Natural killer cell (primary cell): ENCODE data around the gene SMARCD2. TPM values are rescaled to one million over a fixed set of nuclear protein-coding genes. Genes with fewer than 3 reads are reported as not detected.
"Not testable (repeated sequence)": the region's sequence is repeated elsewhere in the genome, so short reads cannot be mapped to it uniquely, and the experiment has no call there.

ENCODE experiments used
- ATAC-seq, 3 donors: fragments of 150-1000 bp in 2 of 3; fragments of 200-7000 bp in 1 of 3; cut with Tn5 transposase; 1 replicate in 1 of 3; 2 replicates in 2 of 3; pipeline ENCODE4 v1.10.0; 2021; ENCODE audit warnings: mild to moderate bottlenecking in 2 of 3, moderate library complexity in 2 of 3
- DNase-seq, 2 donors: peaks; one replicate each; pipeline versions ENCODE4 v3.0.0 to v3.0.0-alpha.2; 2013 to 2021; ENCODE audit warnings: mixed read lengths in 1 of 2
- H3K27ac ChIP-seq: one replicate; pipeline ENCODE4 v1.5.1; 2013; ENCODE audit warnings: mild to moderate bottlenecking, low read length
- H3K27me3 ChIP-seq: one replicate; pipeline ENCODE4 v1.6.1; 2013; ENCODE audit warnings: low read length; ENCODE audit not compliant: control insufficient read depth, insufficient read depth
- H3K36me3 ChIP-seq: one replicate; pipeline ENCODE4 v1.6.1; 2013; ENCODE audit warnings: low read length; ENCODE audit not compliant: control insufficient read depth, insufficient read depth
- H3K4me1 ChIP-seq: one replicate; pipeline ENCODE4 v1.6.1; 2013; ENCODE audit warnings: low read length; ENCODE audit not compliant: control insufficient read depth, insufficient read depth
- H3K4me3 ChIP-seq: one replicate; pipeline ENCODE4 v1.5.1; 2013; ENCODE audit warnings: low read length
- H3K9me3 ChIP-seq: one replicate; pipeline ENCODE4 v1.6.1; 2013; ENCODE audit warnings: low read length; ENCODE audit not compliant: control insufficient read depth, insufficient read depth
- H3K27ac Mint-ChIP-seq, 2 donors: one replicate each; pipeline ENCODE4 v1.8.0; 2022; ENCODE audit warnings: mild to moderate bottlenecking in 2 of 2, mixed read lengths in 2 of 2, moderate library complexity in 1 of 2
- H3K27me3 Mint-ChIP-seq, 2 donors: one replicate each; pipeline ENCODE4 v1.8.0; 2022; ENCODE audit warnings: low read depth in 2 of 2, mixed read lengths in 2 of 2
- H3K36me3 Mint-ChIP-seq: one replicate; pipeline ENCODE4 v1.8.0; 2022; ENCODE audit warnings: mixed read lengths
- H3K4me1 Mint-ChIP-seq, 2 donors: one replicate each; pipeline ENCODE4 v1.8.0; 2022; ENCODE audit warnings: mixed read lengths in 2 of 2
- H3K4me3 Mint-ChIP-seq: one replicate; pipeline ENCODE4 v1.8.0; 2022; ENCODE audit warnings: mild to moderate bottlenecking, moderate library complexity, mixed read lengths
- H3K9me3 Mint-ChIP-seq, 2 donors: one replicate each; pipeline ENCODE4 v1.8.0; 2022; ENCODE audit warnings: mixed read lengths in 2 of 2
- CTCF ChIP-seq: fragments of 200-600 bp; IDR thresholded peaks from one replicate; pipeline ENCODE4 v1.8.0; 2022; ENCODE audit warnings: antibody characterized with exemption
- WGBS: methylation state at CpG from one replicate; pipeline ENCODE4 v1.1.7; 2013; ENCODE audit warnings: missing lambda C conversion rate; ENCODE audit not compliant: insufficient coverage; 5-methylcytosine and 5-hydroxymethylcytosine counted together
- intact Hi-C: fragments of 100-400 bp; cut with micrococcal nuclease; formaldehyde crosslinking; loops from one replicate; pipeline ENCODE4 v1.14.2; 2022
- total RNA-seq, 4 donors: library from RNA; stranded (reverse); fragments of 120-200 nt in 1 of 4; gene quantifications; one replicate each; pipeline versions ENCODE4 v1.2.3 to v1.2.4, GENCODE V29; 2013 to 2022

Gene SMARCD2
- total RNA-seq, 3 donors from 2014 or later (not counting 1 experiment from before 2014, with no cell fraction given) = 131 to 162 (median 139) TPM

- no peak for TF ChIP-seq CTCF
- H3K4me1 Mint-ChIP-seq = no peaks in the 10 kb centered on the region
- H3K27ac Mint-ChIP-seq = peak overlapping the region in 1 of 2 donors; percentile 48
- Histone ChIP-seq H3K4me1 (no peaks in the 10 kb centered on the region), H3K27me3 (no peaks in the 10 kb centered on the region), H3K27ac (no peak overlapping the region), H3K4me3 (no peak overlapping the region), H3K9me3 (no peaks in the 10 kb centered on the region), H3K36me3 (peaks cover 84% of the 10 kb centered on the region)
- DNase-seq (no peak), ATAC-seq (no peak)
- H3K27me3 Mint-ChIP-seq = no peaks in the 10 kb centered on the region
- peaks cover 27% of the 10 kb centered on the region for H3K36me3 Mint-ChIP-seq
- H3K4me3 Mint-ChIP-seq = no peak overlapping the region
- intact Hi-C loops = no loop called here
- WGBS = 89% methylated on average over 1 of the region's 1 CpG
- no peaks in the 10 kb centered on the region for H3K9me3 Mint-ChIP-seq
These were observed 38.2 kb downstream of the SMARCD2 start for GRCh38 chr17:63804328-63804727.

- Mint-ChIP-seq H3K27me3 (no peaks in the 10 kb centered on the region), H3K27ac (no peak overlapping the region), H3K36me3 (peaks cover 19% of the 10 kb centered on the region), H3K9me3 (no peaks in the 10 kb centered on the region), H3K4me3 (no peak overlapping the region), H3K4me1 (no peaks in the 10 kb centered on the region)
- intact Hi-C loops = no loop called here
- Histone ChIP-seq H3K36me3 (peaks cover 81% of the 10 kb centered on the region), H3K4me1 (no peaks in the 10 kb centered on the region), H3K4me3 (no peak overlapping the region), H3K27ac (no peak overlapping the region), H3K27me3 (no peaks in the 10 kb centered on the region), H3K9me3 (no peaks in the 10 kb centered on the region)
- WGBS = 100% methylated on average over 1 of the region's 1 CpG
- ATAC-seq (no peak), DNase-seq (no peak)
- no peak for TF ChIP-seq CTCF
These were observed 41.7 kb downstream of the SMARCD2 start for GRCh38 chr17:63800783-63801182.

- Histone ChIP-seq H3K4me1 (no peaks in the 10 kb centered on the region), H3K27ac (no peak overlapping the region), H3K9me3 (no peaks in the 10 kb centered on the region), H3K36me3 (peaks cover 83% of the 10 kb centered on the region), H3K4me3 (no peak overlapping the region), H3K27me3 (no peaks in the 10 kb centered on the region)
- H3K9me3 Mint-ChIP-seq = no peaks in the 10 kb centered on the region
- intact Hi-C loops = no loop called here
- no peak for TF ChIP-seq CTCF
- no peak overlapping the region for H3K4me3 Mint-ChIP-seq
- ATAC-seq = no peak
- WGBS = 100% methylated on average over 1 of the region's 3 CpGs
- no peak for DNase-seq
- H3K27me3 Mint-ChIP-seq = no peaks in the 10 kb centered on the region
- no peaks in the 10 kb centered on the region for H3K4me1 Mint-ChIP-seq
- H3K27ac Mint-ChIP-seq = no peak overlapping the region
- peaks cover 26% of the 10 kb centered on the region for H3K36me3 Mint-ChIP-seq
These were observed 43.8 kb downstream of the SMARCD2 start for GRCh38 chr17:63798572-63799106.

- DNase-seq, H3K9me3 ChIP-seq, H3K4me3 Mint-ChIP-seq, H3K27ac Mint-ChIP-seq, H3K27me3 ChIP-seq, H3K9me3 Mint-ChIP-seq, H3K27me3 Mint-ChIP-seq, H3K4me1 Mint-ChIP-seq, H3K27ac ChIP-seq, H3K4me1 ChIP-seq, H3K4me3 ChIP-seq, ATAC-seq, intact Hi-C loops: not testable (repeated sequence)
- H3K36me3 Mint-ChIP-seq = peaks cover 36% of the 10 kb centered on the region
- 98% methylated on average over 10 of the region's 10 CpGs for WGBS
- peaks cover 82% of the 10 kb centered on the region for H3K36me3 ChIP-seq
These were observed 46.1 kb downstream of the SMARCD2 start for GRCh38 chr17:63796375-63796774.
